Stimulated activated CD8-positive, alpha-beta memory T cell treated with anti-CD3 and anti-CD28 coated beads, Interleukin-12 subunit alpha, Interleukin-12 subunit beta, amount 100 ng/mL, for 24 hours (primary cell): ENCODE data around the gene PLCB1.
"Not testable (repeated sequence)": the region's sequence is repeated elsewhere in the genome, so short reads cannot be mapped to it uniquely, and the experiment has no call there.

Source experiments
- DNase-seq: peaks from one replicate; pipeline ENCODE4 v3.0.0-alpha.2; 2020; ENCODE audit errors: extremely low read depth

PLCB1 gene

DNA sequence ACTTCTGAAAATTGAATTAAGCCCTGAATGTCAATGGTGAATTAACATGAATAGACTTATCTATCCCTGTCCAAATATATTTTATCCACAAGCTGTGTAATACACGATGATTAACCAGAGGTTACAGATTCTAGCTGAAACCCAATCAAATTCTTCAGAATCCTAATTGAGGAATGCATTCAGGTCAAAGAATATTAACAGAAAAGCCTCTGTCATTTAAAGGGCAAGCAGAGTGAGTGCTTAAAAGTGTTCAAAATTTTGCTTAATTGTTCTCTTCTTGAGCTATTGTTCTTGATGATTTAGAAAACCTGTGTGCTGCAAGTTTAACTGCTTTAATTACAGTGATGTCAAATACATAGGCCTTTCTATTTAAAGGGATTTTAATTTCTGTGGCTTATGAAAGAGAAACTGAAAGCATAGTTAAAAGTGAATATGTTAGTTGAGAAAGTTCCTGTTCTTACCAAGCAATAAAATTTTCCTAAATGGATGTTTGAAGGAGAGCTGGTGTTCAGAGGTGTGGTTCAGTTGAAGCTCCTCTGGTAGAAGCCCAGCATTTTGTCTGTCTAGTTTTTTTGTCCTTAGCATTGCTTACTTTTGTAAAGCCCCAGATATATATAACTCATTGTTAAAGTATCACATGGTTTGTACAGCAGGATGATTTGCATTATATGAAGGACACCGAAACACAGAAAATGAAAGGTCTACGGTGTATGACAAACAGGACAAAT lies 470.5 kb downstream of the PLCB1 start:
- DNase-seq, result no peak

DNA sequence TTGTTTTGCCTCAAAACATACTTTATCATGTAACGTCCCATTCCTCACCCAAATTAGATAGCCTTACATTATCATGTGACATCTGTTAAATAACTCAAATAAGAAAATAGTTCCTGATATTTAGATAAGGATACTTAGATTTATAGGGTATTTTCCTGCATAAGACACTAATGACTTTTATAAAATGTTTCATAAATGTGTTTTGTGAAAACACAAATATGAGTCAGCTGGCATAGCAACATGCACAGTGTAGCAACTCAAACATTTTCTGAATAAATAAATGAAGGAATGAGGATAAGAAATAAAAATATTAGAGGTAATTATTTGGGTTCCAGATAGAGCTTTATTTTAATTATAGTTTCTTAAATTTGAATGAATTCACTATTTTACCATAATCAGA lies 476.4 kb downstream of the PLCB1 start:
- no peak for DNase-seq

DNA sequence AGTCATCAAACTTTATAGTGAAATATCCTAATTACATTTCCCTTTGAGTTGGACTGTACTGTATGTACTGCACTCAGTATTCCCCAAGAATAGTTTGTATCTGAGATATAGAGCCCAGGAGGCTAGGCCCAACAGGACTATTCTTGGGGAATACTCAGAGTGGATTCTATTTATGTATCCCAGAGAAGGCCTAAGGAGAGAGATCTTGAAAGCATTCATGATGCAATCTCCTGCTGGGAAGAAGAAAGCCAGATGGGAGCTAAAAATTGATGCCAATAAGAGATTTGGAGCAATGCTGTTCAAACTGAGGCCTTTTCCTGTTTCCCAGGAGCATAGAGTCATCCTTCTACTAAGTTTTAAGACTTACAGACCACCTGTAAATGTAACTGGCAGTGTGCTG lies 484.7 kb downstream of the PLCB1 start:
- no peak for DNase-seq

DNA sequence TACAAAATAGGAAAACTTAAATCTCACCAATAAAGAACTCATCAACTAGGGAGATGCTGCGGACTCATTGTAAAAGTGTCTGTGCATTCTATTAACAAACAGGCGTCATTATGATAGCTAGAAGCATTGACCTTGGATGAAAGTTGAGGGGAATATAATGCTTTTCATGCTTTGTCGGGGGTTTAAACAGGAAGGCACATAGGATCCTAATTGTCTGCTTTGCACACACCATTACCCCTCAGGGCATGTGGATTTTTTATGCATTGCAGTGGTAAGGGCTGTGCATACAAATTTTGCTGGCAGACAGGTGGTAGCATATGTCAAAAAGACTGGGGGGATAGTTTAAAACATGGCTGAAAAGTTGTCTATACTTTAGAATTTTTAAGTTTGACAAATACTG lies 488.9 kb downstream of the PLCB1 start:
- DNase-seq, result no peak

DNA sequence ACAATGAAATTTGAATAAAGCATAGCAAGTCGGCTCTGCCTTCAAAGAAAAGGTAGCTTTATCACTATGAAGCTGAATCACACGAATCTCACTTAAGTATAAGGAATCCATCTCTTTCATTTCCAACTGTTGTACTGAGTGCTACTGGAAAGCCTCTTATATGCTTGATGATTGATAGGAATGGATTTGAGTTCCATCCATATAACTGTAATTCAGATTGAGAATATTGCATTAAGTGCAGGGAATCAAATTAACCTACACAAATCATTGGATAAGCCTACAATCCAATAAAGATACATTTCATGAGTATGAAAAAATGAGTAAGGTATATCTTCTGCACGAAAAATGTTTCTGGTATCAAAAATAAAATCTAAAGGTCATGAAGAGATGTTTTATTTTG lies 492.0 kb downstream of the PLCB1 start:
- DNase-seq, result no peak

DNA sequence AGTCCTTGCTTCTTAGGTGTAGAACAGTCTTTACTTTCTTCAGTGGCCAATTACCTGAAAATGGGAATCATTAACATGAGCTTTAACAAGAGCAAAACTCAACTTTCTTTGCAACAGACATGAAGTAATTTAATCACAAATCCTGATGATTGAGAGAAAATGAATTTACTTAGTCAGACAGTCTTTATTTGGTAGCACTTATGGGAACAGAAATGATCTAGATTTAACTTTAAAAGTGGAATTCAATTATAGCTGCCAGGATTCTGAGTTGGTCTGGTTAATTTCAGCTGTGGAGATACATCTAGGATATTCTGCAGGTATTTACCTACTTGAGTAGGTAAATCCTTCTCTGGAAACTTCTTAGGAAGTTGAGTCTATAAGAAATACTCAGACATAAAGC lies 492.6 kb downstream of the PLCB1 start:
- DNase-seq, result no peak

DNA sequence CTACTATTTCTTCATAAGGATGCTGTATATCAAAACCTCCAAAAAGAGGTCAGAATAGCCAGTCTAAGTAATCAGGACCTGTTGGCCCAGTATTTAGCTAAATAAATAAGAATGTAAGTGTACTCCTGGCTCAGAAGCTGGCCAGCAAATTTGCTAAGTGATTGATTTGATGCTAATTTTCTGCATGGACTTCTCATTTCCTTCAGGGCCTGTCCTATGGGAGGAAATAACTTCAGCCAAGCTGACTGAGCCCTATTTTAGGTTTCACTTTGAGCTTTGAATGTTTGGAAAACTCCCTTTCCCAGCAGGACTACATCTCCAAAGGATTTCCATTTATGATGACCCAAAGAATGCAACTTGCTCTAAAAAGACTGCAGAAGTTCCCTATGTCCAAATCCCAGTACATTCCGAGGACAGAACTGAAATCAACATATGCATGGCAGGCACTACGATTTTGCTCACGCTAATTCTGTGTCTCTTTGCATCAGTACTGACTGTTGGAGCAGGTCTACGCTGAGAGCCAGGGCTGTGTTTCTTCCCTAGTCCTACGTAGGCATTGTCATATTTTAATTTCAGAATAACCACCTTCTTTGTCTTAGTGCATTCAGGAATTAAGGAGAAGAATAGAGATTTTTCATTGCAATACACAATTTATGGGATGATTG lies 495.4 kb downstream of the PLCB1 start:
- DNase-seq, result no peak

DNA sequence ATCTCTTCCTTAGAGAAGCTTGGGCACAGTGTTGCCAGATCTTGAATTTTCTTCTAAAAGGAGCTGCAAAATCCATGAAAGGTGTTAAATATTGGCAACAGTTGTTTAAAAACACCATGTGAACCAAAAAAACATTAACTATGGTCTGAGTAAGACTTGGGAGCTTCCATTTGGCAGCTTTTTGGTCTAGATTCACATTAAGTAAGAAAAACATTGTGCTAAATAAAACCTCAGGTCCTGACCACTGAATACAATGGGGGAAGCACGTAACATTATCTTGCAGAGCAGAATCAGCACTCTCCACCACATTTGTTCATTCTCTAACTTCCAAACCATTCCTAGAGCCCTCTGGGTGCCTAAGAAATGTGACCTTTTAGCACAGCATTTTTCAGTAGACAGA lies 499.2 kb downstream of the PLCB1 start:
- no peak for DNase-seq

DNA sequence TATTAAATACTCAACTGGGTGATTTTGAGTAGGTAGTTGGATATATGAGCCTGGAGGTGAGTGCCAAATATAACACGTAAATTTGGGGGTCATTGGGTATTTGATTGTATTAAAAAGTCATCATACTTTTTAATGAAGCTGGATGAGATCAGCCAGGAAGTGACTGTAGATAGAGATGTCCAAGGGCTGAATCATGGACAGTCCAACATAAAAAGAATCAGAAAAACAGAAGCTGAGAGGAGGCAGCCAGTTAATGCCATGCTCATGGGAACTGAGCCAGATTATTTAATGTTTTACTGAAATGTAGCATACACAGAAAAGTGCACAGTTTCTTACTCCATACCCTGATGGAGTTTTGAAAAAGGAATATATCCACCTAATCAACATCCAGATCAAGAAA lies 501.3 kb downstream of the PLCB1 start:
- DNase-seq, result no peak

DNA sequence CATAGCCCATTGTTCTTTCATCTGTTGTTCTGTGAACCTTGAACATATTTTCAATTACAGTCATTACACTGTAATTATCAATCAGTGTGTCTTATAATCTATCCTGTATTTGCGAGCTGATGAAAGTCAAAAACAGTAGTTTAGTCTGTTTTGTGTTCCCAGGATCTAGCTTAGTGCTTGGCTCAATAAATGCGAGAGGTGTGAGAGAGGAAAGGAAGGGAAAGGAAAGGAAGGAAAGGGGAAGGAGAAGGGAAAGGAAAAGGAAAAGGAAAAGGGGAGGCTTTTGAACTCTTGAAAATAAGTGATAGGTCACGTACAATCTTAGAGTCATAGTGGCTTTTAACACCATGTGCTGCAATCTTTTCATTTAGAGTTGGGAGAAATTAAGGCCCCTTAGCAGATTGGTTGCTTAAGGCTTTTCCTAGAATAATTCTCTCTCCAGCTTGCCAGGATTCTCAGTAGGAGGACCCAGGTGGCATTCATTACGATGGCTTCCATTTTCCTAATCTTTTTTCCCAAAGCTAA lies 503.0 kb downstream of the PLCB1 start:
- no peak for DNase-seq

DNA sequence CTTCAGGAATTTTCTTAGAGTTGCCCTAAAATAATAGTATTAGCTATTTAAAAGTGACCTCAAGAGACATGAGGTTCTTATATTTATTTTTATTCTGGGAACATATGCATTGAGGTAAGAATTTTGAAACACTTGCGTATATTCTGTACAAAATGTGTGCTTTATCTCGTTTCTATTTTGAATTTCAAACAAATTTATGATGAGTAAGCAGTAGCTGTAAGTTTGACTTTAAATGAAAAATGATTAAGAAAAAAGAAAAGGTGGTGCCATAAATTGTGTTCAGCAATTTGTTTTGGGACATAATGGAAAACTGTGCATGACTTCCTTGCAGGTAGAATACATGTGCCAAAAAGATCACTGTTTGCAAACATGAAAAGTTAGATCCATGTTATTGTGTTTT lies 503.8 kb downstream of the PLCB1 start:
- DNase-seq, result no peak

DNA sequence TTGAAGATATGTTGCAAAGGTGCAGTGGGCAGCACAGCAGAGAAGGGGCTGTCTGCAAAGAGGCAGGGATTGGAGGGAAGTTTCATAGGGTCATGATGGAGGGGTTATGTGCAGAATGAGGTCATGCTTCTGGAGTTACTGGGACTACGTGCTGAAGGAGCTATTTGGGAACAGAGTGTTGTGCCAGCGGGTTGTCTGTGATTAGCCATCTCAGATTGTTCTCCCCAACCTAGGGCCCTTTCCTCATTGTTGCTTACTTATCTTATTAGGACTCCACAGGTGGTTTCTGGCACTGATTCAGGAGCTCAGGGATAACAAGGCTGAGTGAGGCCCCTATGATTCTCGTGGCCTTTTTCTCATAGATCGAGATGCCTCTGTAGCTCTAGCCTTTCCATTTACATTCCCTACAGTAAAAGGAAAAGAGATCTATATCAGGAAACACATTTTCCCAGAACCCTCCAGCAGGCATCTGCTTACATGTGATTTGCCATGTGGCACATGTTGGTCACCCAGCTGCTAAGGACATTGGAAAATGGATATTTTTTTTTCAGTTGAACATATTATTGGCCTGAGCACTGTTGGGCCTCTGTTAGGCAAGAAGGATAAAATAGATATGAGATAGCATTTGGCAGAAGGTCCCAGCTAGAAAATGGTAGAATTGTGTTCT lies 507.2 kb downstream of the PLCB1 start:
- no peak for DNase-seq

DNA sequence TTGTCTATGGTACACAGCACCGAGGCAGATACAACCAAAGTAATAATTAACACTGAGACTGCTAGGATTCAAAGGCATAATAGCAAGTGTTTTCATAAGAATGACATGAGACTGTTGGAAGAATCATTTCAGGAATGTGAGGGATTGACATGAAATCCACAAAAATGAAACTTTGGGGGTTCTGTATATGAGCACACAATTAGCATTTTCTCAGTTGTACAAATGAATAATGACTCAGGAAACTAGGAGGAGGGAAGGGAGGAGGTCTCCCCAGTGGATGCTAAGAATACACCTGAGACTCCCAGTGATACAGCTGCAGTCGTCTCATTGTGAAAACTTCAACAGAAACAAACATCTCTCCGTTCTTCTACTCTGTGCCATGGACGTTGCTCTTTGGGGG lies 508.4 kb downstream of the PLCB1 start:
- DNase-seq, result no peak

DNA sequence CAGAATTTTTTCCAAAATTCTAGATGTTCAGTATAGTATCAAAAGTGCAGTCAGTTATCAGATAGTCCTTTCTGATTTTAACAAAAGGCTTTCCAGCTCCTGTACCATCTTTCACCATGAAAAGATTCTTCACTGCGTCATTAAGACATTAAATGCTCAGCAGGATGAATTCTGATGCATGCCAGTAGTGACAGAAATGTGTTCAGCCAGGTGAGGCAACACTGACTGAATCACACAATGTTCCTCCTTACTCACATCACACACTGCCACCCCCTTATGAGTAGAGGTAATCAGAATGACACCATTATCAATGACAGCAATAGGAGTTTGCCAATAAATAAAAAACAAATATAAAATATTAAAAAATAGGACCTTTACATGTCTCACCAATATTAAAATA lies 510.2 kb downstream of the PLCB1 start:
- no peak for DNase-seq

DNA sequence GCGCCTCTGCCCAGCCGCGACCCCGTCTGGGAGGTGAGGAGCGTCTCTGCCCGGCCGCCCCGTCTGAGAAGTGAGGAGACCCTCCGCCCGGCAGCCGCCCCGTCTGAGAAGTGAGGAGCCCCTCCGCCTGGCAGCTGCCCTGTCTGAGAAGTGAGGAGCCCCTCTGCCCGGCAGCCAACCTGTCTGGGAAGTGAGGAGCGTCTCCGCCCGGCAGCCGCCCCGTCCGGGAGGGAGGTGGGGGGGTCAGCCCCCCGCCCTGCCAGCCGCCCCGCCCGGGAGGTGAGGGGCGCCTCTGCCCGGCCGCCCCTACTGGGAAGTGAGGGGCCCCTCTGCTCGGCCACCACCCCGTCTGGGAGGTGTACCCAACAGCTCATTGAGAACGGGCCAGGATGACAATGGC lies 512.4 kb downstream of the PLCB1 start:
- DNase-seq, result not testable (repeated sequence)

DNA sequence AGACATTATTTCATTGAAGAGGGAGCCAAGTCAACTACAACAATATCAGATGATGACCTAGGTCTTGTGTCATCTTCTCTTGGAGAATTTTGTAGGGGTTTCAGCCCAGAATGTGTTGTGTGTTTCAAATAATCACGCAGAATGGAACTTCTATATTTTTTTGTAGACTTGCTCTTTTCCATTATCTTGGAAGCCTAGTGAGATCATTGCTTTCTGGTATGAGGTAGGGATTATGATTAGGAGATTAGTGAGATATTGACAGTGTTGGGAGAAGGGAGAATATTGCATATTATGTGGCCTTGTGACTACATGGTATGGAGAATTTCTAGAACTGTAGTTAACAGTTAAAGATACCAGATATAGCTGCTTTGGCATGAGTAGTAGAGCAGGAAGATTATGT lies 513.3 kb downstream of the PLCB1 start:
- no peak for DNase-seq

DNA sequence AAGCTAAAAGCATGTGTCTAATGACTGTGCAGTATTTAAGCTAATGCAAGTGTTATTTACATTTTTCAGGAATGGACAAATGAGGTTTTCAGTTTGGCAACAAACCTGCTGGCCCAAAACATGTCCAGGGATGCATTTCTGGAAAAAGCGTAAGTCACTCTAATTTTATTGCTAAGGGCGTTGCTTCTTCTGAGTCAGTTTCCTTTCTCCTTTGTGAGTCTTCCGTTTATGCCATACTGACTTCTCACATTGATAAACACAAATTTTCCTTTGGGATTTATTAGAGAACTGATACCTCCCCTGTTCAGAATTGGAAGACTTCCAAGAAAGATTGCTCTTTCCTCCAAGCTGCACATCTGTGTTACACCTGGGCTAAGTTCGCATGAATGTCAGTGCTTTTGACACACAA lies 514.0 kb downstream of the PLCB1 start:
- no peak for DNase-seq

DNA sequence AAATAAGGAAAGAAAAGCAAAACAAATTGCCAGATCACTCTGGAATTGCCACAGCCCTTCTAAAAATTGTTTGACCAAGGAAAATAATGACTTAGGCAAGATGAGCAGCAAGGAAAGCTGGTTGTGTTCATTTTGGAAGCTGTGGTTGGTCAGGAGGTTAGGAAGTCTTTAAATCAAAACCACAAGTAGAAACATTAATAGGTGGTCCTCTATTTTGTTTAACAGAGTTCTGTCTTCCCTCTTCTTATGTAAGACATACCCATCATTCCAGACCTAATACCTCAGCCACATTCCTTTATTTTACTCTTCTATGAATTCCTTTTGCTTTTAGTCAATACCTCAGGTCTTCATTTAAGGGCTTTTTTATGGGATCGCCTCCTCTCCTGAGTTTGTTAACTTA lies 514.6 kb downstream of the PLCB1 start:
- no peak for DNase-seq

DNA sequence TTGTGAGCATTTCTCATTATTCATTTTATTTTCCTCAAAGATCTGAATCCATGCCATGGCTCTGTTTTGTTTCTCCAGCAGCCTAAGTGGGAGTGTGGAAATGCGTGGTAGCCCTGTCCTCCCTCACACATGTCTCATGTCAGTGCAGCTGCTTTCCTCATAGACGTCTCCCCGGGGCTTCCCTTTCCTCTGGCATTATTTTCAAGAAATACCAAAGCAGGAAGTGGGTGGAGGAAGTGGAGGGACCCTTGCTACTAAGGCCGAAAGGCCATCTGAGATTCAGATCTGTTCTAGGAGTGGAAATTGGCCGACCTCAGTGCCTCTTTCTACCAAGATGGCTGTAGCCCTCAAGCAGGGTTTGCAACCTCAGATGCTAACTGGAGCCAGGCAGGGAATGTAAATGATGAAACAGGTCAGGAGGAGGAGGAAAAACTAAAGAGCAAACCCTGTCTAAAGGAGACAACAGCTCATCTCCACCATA lies 515.9 kb downstream of the PLCB1 start:
- no peak for DNase-seq

DNA sequence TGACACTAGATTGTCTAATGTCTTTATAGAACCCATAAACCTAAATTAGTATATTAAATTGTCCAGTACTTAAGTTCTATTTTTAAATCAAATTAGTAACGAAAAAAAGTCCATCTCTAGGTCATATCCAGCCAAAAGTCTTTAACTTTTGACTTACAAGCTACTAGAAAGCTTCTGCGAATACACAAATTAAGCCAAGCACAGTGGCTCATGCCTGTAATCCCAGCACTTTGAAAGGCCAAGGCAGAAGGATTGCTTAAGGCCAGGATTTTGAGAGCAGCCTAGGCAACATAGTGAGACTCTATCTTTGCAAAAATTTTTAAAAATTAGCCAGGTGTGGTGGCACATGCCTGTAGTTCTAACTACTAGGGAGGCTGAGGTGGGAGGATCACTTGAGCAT lies 516.4 kb downstream of the PLCB1 start:
- no peak for DNase-seq

DNA sequence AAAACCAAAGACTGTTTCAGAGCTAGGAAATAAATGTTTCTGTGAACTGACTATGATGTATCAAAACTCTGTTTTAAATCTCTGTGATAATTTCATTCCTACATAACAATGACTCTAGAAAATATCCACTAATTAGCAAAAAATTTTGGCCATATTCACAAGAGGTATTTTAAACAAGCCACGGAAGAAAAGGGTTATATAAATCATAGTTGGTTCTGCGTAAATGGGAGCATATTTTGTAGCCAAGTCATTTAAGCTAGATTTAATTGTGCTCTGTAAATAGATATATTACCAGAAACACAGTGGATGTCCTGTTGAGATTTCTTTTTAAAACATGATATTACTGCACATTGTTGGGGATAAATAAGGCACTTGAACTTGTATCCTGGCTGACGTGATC lies 520.3 kb downstream of the PLCB1 start:
- DNase-seq, result no peak

DNA sequence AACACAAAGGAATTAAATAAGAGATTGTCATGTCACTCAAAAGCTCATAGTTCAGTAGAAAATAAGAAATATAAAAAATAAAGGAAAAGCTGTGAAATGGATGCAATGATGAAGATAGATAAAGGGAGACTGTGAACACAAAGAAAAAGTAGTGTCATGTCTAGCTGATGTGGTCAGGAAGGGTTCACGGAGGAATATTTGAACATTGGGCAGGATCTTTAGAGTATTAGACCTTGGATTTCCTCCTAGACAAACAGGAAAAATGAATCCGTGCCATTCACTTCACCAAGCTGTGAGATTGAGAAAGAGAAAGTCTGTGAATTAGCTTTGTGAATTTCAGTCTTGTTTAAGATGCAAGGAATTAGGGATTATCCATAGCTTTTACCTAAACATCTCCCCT lies 522.4 kb downstream of the PLCB1 start:
- DNase-seq, result no peak

DNA sequence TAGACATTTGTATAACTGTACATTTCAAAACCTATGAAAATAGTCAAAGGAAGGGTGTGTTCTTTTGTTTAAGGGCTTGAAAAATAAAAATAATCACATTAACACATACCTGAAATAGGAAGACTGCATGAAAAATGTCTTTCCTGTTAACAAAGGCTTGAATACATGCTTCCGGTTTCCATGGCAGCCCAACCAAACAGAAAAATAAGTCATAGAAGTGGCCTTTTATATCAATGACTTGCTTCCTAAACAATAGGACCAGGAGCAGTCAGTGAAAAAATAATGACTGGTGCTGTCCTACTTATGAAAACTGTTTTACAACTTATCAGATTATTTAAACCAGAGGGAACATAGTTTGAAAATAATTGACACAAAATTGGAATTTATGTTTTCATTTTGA lies 524.3 kb downstream of the PLCB1 start:
- DNase-seq, result no peak
